HT1080 (cell line): ENCODE data around the gene CALHM1. TPM values are rescaled to one million over a fixed set of nuclear protein-coding genes. Genes with fewer than 3 reads are reported as not detected.
"Not testable (repeated sequence)": the region's sequence is repeated elsewhere in the genome, so short reads cannot be mapped to it uniquely, and the experiment has no call there.

Experiments
- DNase-seq: peaks from one replicate; pipeline ENCODE4 v3.0.0-alpha.2; 2015; ENCODE audit warnings: low read depth
- total RNA-seq: library from RNA; depleted of rRNA; stranded (reverse); fragments of >200 nt; shearing (Covaris generic); gene quantifications from 2 replicates; pipeline ENCODE4 v1.2.3, GENCODE V29; 2014; rRNA removed

Gene CALHM1
- total RNA-seq, 1 experiment from 2014 or later, result not detected

GRCh38 chr10:103433858-103434257, 24.8 kb downstream of the CALHM1 start:
- no peak for DNase-seq

GRCh38 chr10:103431902-103432301, 26.8 kb downstream of the CALHM1 start:
- no peak for DNase-seq

GRCh38 chr10:103429647-103430046, 29.1 kb downstream of the CALHM1 start:
- DNase-seq, result no peak

GRCh38 chr10:103428989-103429643, 29.6 kb downstream of the CALHM1 start:
- DNase-seq, result no peak

- DNase-seq, result no peak
These were observed 30.8 kb downstream of the CALHM1 start for GRCh38 chr10:103427866-103428265.

GRCh38 chr10:103423748-103424147, 35.0 kb downstream of the CALHM1 start:
- no peak for DNase-seq

GRCh38 chr10:103419101-103419500, 39.6 kb downstream of the CALHM1 start:
- no peak for DNase-seq

- no peak for DNase-seq
These were observed 41.1 kb downstream of the CALHM1 start for GRCh38 chr10:103417601-103418000.

GRCh38 chr10:103417148-103417469, 41.6 kb downstream of the CALHM1 start:
- not testable (repeated sequence) for DNase-seq

- peak; percentile 20 for DNase-seq
These were observed 42.1 kb downstream of the CALHM1 start for GRCh38 chr10:103416436-103417147.

- DNase-seq, result no peak
These were observed 43.1 kb downstream of the CALHM1 start for GRCh38 chr10:103415581-103415980.

- DNase-seq, result no peak
These were observed 45.1 kb downstream of the CALHM1 start for GRCh38 chr10:103413564-103413963.

Other genes starting within 250 kb of the CALHM1 start
- gene RPEL1, start 213.0 kb downstream of the CALHM1 start, total RNA-seq, result not detected in 2 replicates
- not detected in 2 replicates for gene INA, start 181.8 kb downstream of the CALHM1 start, total RNA-seq
- 16.6 and 17.5 TPM in 2 replicates for gene PCGF6, start 107.8 kb downstream of the CALHM1 start, total RNA-seq
- 13.5 and 15.7 TPM in 2 replicates for gene TAF5, start 90.9 kb downstream of the CALHM1 start, total RNA-seq
- 285 and 369 TPM in 2 replicates for gene ATP5MK, start 62.4 kb downstream of the CALHM1 start, total RNA-seq
- 86.0 and 89.4 TPM in 2 replicates for gene PDCD11, start 62.3 kb downstream of the CALHM1 start, total RNA-seq
- not detected in 2 replicates for gene CALHM2, start 6.5 kb downstream of the CALHM1 start, total RNA-seq
- not detected in 2 replicates for gene CALHM3, start 20.3 kb upstream of the CALHM1 start, total RNA-seq
- gene NEURL1, start 34.8 kb upstream of the CALHM1 start, total RNA-seq, result not detected in 2 replicates